Stimulated activated naive CD4-positive, alpha-beta T cell (primary cell): Measurements from ENCODE around the gene SPOUT1.
A peak's percentile ranks its signal among the peaks of the same experiment; 100 is the strongest.

ENCODE experiments used
- DNase-seq, 6 experiments: peaks; one replicate each; lab custom pipeline; 2025; lab: John Stamatoyannopoulos, UW

Gene SPOUT1

DNA sequence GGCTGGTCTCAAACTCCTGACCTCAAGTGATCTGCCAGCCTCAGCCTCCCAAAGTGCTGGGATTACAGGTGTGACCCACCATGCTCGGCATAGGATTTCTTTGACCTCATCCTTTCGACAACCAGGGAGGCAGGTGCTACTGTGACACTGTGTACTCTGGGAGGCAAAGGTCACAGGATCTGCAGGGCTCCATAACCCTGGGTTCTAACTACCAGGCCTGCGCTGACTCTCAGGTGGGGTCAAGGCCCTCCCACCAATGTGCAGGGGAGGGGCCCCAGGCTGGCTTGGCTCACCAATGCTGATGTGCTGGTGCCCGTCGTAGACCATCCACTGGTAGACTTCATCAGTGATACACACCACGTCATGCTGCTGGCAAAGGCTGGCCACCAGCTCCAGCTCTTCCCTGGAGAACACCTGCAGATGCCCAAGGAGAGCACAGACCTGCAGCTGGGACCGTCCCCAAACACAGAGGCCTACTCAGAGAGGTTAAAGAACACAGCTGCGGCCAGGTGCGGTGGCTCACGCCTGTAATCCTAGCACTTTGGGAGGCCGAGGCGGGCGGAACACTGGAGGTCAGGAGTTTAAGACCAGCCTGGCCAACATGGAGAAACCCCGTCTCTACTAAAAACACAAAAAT, 7.0 kb upstream of the SPOUT1 start:
- no peak for DNase-seq

DNA sequence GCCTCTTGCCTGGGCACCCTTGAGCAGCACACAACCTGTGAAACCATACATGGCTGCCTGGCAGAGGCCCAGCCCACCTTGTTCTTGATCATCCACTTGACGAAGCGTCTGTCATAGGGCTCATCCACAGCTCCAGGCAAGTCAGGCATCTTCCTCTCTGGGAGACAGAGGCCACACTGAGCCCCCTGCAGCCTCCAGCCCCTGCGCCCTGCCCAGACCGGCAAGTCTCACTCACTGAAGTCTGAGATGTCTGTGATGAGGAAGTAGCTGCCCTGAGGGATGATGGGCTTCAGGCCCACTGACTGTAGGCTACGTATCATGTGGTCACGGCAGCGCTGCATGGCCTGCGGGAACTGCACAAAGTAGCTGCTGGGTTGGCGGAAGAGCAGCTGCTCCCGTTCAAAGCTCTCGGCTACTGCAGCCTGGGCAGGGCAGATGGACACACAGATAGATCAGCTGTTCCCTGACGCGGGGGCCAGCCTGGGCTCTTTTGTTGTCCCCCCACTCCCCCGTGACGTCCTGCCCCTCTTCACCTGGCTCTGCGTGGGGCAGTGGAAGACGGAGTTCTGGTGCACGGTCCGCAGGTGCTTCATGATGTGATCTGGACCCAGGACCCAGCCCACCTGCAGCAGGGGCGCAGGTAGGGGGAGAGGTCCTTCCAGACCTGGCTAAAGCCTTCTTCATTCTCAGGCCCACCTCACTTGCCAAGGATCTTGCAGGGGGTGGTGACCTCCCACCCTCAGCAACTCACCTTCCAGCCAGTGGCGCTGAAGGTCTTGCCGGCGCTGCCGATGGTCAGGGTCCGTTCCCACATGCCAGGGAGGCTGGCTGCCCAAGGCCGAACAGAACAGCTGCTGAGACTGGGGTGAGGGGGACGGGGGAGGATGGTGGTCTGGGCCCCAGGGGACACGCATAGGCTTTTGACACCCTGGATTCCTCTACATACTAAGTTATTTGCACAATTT, 5.9 kb upstream of the SPOUT1 start:
- DNase-seq: no peak

DNA sequence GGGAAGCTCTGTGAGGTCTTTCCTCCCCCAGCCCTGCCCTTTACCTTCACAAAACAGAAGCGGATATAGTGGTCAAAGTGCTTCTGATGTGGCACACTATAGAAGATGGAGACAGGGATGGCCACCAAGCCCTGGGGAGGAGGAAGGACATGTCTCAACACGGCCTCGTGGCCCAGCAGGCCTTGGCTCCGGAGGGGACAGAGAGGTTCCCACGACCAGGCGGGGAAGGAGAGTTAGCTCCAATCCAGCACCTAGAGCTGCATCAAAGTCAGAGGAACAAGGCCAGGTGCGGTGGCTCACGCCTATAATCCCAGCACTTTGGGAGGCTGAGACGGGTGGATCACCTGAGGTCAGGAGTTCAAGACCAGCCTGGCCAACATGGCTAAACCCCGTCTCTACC, 4.1 kb upstream of the SPOUT1 start:
- no peak for DNase-seq

DNA sequence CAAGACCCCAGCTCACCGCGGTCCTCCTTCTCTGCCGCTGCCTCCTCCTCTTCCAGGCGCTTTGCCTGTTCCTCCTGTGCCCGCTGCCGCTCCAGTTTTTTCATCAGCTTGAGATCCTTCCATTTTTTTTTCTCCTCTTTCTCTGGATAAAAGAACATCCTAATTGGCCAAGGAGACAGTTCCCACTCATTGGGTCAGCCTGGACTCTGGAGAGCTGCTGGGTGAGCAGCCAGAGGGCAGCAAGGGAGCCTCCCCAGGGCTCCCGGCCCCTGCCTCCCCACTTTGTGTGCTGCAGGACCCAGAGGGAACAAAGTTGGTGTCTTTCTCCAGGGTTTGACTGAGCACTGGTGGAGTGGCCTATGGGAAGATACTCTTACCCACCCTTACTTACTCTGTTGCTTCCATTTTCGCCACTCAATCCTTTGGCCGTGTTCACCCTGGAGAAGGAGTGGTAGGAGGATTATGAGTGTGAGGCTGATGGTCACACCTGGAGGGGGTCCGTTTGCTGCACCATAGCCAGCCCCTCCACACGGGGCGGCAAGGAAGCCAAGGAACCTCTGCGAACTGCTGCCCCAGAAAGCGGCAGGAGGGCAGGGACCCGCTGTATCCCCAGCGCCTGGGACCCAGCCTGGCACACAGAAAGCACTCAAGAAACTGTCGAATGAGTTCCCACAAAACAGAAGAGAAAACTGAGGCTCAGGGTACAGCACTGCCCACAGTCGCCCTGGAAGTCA, 708 bp downstream of the SPOUT1 start:
- no peak for DNase-seq

DNA sequence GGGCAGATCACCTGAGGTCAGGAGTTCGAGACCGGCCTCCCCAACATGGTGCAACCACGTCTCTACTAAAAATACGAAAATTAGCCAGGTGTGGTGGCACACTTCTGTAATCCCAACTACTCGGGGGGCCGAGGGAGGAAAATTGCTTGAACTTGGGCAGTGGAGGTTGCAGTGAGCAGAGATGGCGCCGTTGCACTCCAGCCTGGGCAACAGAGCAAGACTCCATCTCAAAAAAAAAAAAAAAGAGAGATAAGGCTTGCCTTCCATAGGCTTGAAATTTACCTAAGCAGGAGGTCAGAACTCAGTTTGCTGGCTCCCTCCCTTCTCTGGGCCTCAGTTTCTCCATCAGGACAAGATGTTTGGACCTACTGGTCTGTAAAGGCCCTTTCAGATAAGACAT, 1.3 kb downstream of the SPOUT1 start:
- no peak for DNase-seq

DNA sequence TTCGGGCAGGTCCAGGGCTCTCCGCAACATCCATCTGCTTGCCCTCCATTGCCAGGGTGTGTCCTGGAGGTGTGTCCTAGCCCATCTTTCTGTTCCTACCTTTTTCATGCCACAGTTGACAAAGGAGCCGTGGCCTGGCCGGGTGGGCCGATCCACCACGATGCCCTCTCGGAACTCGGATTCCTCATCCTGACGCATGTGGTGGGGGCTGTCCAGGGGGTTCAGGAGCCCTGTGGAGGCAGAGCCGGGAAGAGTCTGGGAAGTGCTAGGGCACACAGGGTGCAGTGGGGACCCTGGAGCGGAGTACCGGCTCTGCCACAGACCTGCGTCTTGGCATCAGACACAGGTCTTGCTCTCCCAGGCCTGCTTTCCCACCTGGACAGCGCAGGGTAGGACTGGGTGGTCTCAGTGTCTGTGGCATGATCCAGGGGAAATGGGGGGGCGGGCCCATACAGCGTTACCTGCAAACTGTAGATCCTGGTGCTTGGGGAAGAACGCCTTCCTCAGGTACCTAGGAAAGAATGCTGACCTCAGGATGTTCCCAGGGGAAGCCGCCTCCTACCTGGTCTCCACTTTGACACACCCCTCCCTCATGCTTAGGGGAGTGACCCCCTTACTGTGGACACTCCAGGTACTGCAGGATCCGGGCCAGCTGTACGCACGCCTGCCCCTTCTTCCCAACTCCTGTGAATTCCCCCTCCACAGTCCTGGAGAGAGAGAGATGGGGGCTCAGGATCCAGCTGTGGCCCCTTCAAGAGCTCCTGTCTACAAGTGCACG, 3.5 kb downstream of the SPOUT1 start:
- DNase-seq: no peak

DNA sequence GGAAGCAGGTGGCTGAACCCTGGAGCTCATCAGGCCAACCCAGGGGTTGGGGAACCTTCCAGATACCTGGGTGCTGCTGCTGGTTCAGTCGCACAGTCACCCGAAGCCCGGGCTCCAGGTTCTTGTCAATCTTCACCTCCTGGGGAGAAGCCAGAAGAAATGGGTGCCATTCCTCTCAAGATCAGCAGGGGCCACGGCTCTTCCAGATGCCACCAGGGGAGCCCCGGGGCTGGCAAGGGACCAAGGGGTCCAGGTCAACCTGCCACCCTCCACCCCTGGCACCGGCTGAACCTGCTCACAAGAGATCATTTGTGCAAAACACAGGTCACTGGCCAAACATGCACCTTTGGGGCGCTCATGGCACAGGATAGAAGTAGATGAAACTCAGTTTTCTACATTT, 4.7 kb downstream of the SPOUT1 start:
- DNase-seq: no peak

DNA sequence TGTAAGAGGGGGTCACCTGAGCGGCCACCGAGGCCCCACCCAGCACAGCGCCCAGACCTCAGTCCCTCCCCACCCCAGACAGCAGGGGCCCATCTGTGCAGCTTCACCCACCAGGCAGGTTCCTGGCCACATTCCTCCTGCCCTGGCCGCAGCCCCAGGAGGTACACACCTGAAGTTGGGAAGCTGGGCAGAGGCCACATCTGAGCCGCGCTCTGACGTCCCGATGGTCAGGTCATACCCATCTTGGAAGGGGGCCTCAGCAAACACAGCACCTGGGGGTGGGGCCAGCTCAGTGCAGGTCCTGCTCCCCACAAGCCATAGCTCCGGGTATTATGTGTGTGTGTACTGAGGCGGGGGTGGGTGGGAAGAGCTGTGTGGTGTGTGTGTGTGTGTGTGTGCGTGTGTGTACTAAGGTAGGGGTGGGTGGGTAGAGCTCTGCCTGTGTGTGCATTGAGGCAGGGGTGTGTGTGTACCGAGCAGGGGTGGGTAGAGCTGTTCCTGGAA, 5.6 kb downstream of the SPOUT1 start:
- no peak for DNase-seq

DNA sequence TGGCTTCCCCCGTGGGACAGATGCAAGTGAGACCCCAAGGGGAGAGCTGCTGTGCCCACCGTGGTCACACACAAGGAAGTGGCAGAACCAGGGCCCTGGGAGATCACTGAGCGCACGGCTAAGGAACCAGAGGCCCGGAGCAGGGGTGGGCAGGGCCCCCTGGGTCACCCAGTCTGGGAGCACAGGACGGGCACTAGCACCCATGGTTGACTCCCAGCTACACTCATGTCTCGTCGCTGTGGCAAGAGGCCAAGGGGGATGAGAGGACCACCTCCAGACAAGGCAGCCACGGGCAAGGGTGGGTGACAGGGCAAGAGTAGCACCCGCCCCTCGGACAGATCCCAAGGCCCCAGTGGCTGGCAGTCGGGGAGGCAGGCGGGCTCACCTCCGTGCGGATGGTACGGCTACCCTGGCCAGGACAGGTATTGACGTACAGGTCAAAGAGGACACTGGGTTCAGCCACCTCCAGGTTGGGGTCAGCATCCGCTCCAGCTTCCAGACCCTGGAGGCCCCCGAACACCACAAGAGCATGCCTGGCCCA, 6.2 kb downstream of the SPOUT1 start:
- no peak for DNase-seq

DNA sequence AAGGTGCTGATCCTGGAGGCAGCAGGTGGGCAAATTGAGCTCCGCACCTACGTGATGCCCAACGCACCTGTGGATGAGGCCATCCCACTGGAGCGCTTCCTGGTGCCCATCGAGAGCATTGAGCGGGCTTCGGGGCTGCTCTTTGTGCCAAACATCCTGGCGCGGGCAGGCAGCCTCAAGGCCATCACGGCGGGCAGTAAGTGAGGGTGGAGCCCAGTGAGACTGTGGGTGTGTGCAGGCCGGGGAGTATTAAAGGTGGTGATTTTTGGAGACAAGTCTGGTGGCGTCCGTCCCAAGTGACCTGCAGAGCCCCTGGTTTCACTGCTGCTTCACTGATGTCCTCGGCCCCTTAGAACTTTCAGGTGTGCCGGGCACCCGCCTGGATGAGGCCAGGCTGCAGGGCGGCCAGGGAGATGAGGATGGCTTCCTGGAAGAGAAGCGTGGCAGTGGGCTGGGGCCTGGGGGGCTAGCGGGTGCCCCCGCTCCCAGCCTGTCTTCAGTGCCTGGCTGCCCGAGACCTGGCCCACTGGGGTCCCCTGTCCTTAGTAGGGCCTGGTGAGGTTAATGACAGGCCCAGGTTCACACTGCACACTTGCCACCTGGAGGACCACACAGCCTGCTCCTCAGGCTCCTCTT, 7.1 kb downstream of the SPOUT1 start:
- no peak for DNase-seq

DNA sequence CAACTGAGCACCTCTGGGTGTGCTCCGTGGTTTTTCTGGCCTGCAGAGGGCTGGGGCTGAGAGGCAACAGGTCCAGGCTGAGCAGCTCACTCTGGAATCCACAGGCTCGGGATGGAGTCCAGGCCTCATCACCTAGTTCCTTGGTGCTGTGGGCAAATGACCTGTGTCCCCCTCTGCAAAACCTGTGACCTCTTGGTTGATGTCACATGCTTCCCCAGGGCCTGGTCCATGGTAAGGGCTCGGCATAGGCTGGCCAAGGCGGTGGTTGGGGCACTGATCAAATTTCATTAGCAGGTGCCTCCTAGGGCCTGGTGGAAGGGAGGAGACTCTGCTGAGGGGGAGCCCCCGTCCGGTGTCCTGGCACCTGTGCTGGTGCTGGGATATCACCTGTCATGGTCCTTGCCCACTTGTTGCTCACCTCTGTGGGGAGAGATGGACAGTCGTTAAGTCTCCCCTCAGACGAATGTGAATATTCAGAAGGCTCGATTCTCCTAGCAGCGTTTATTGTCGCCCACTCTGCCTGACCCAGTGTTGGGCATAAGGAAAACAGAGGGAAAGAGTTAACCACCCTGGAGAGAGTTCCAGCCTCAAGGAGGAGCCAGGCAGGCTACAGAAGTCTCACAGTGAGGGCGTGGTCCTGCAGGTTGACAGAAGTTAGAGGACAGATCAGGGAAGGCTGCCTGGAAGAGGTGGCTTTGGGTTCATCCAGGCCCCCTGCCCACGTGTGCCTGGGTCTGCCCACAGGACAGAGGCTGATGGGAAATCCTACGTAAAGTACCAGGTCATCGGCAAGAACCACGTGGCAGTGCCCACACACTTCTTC, 7.8 kb downstream of the SPOUT1 start:
- no peak for DNase-seq

DNA sequence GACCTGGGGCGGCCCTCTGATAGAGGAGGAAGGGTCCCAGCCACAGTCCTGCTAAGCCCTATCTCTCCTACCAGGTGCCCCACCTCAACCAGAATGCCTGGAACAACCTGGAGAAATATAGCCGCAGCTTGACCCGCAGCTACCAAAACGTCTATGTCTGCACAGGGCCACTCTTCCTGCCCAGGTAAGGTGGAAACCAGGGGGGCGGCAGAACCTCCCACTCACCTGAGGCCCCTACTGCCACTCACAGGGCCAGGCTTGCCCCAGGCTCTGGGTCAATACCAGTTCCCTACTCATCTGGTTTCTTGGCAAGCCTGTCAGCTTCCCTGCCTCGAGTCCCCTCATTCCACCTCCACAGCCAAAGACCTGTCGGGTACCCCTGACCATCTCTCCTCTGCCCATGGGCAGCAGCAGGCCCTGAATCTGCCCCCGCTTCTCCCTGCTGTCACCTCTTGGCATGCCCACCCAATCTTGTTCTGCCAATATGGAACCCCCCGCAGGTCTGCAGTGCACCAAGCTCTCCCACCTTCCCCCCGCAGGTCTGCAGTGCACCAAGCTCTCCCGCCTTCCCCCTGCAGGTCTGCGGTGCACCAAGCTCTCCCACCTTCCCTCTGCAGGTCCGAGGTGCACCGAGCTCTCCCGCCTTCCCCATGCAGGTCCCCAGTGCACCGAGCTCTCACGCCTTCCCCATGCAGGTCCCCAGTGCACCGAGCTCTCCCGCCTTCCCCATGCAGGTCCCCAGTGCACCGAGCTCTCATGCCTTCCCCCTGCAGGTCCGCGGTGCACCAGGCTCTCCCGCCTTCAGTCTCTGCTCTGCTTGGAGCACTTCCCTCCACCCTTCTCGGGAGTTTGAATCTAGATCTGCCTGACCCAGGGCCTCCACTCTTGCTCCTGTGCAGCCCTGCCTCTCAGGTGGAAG, 8.7 kb downstream of the SPOUT1 start:
- no peak for DNase-seq

DNA sequence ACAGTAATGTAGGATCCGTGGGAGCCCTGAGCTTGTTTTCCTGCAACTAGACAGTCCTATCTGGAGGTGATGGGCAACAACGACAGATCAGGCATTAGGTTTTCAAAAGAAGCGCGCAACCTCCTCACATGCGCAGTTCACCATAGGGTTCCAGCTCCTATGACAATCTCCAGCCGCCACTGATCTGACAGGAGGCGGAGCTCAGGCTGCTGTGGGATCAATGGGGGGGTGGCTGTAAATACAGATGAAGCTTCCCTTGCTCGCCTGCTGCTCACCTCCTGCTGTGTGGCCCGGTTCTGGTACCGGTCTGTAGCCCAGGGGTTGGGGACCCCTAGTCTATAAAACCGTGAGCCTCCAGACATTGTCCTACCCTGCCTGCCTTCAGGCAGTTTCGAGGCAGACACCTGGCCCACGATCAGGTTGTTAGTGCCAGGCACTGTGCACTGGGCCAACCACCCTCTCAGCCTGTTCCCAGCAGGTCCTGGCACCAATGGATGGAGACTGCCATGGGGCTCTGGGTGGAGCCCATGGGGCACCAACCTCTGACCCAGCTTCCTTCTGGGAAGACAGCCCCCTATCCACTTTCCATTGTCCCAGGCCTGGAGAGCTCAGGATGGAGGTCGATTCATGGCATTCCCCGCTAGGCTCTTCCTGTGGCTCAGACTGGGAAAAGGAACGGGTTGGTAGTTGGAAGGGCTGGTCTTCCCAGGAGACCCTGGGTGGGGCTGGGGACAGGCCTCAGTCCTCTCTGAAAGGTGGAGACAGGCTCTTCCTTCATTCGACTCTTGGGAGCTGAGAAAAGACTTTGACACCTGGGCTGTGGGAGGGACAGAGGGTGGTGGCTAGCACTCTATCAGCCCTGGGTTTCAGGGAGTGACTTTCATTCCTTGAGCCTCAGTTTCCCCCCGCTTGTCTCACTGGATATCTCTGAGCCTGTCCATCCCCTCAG, 9.6 kb downstream of the SPOUT1 start:
- no peak for DNase-seq

DNA sequence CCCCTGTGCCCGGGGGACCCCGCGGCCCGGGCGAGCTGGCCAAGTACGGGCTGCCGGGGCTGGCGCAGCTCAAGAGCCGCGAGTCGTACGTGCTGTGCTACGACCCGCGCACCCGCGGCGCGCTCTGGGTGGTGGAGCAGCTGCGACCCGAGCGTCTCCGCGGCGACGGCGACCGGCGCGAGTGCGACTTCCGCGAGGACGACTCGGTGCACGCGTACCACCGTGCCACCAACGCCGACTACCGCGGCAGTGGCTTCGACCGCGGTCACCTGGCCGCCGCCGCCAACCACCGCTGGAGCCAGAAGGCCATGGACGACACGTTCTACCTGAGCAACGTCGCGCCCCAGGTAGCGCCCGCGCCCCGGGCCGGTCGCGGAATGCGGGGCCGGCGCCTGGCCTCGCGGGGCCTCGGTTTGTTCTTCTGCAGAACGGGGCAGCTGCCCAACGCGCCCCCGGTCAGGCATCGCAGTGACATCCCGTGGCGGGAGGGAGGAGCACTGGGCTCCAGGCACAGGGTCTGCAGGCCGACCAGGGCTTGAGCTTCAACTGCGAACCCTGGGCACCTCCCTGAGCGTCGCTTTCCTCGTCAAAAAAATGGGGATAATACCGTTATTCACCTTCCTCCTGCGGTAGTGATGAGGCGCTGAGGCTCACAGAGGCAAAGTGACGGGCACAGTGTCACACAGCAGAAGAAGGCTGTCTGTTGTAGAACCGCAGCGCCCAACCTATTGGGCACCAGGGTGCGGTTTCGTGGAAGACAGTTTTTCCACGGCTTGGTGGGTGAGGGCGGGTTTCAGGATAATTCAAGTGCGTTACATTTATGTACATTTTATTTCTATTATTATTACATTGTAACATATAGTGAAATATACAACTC, 10.5 kb downstream of the SPOUT1 start:
- DNase-seq: peak in 4 of 6 experiments; percentile 36 to 74 (median 55)

DNA sequence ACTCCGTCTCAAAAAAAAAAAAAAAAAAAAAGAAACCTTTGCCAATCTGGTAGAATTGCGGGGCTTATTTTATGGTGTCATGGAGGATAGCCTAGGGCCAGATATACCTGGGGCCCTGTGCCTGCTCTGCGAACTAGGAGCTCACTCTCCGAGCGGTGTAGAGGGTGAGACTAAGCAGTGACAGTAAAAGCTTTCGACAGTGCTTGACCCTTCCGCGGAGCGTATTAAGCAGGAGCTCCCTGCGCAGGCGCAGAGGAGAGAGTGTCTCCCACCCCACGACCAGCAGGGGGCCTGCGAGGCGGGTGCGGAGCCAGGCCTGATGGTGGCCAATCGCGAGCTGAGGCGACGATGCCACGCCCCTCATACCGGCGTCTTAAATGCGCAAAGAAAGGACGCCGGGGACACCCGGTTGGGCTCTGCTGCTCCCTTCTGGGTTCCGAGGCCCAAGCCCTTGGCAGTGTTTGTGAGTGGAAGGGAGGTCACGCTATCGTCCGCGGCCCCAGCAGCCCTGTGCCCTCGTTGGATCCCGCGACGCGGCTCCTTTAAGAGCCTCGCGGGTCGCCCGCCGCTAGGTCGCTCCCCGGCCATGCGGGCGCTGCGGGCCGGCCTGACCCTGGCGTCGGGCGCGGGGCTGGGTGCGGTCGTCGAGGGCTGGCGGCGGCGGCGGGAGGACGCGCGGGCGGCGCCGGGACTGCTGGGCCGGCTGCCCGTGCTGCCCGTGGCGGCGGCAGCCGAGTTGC, 11.3 kb downstream of the SPOUT1 start, which contains the start of gene ENDOG:
Gene ENDOG, plus strand, starts transcription at position 402 of the 740 bp plus-strand sequence. Its CDS starts 185 bp downstream, at position 587.
- peak; percentile 89 to 97 (median 95) for DNase-seq

DNA sequence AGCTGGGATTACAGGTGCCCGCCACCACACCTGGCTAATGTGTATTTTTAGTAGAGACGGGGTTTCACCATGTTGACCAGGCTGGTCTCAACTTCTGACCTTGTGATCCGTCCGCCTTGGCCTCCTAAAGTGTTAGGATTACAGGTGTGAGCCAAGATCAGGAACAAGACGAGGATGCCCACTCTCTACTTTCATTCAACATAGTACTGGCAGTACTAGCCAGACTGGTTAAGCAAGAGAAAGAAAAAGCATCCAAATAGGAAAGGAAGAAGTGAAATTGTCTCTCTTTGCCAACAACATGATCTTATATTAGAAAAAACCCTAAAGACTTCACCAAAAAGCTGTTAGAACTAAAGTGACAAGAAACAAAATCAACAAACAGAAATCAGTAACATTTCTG, 18.7 kb downstream of the SPOUT1 start:
- DNase-seq: no peak
